ENCODE results near the gene TTC33.
A peak's percentile ranks its signal among the peaks of the same experiment; 100 is the strongest.
"Not testable (repeated sequence)": the region's sequence is repeated elsewhere in the genome, so short reads cannot be mapped to it uniquely, and the experiment has no call there.

TTC33 gene

DNA sequence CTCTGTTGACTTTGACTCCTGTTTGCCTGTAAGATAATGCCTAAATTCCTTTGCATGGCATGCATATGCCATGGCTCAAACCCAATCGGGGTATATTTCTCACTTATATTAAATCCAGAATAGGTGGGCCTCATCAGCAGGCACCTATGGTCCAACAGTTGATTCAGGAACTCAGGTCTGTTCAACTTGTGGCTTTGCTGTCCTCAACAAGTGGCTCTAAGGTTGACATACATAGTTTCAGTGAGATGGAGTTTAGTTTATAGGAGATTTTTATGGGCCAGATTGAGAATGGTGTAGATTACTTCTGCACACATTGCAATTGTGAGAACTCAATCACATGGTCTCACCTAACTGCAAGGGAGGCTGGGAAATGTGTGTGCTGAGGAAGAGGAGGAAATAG lies 107.6 kb downstream of the TTC33 start:
- Mint-ChIP-seq H3K4me1 (ENCODE audit: low read depth) (peaks cover 36% of the 10 kb centered on the region), H3K27ac (no peak overlapping the region), H3K27me3 (no peaks in the 10 kb centered on the region), H3K4me3 (no peak overlapping the region), H3K9me3 (ENCODE audit: low read depth) (no peaks in the 10 kb centered on the region), H3K36me3 (no peaks in the 10 kb centered on the region)

DNA sequence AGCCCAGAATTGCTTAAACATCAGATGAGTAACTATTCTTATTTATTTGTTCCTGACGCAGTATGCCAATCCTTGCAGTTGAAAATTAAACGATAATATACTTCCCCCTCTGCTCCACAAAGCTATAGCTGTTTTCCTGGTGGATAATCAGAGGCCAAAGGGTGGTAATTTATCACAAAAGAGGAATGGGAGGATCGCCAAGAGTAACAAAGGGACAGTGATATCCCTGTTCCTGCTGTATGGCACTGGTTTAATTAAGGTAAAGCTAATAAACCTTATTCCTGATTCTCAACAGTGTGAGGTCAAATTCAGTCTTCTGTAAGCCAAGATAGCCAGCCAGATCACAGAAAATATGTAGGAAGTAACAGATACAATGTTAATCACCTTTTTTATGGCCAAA lies 109.5 kb downstream of the TTC33 start:
- Mint-ChIP-seq H3K4me3 (no peak overlapping the region), H3K27ac (no peak overlapping the region), H3K9me3 (ENCODE audit: low read depth) (no peaks in the 10 kb centered on the region), H3K36me3 (peaks cover under 1% of the 10 kb centered on the region), H3K4me1 (ENCODE audit: low read depth) (peaks cover 26% of the 10 kb centered on the region), H3K27me3 (no peaks in the 10 kb centered on the region)

DNA sequence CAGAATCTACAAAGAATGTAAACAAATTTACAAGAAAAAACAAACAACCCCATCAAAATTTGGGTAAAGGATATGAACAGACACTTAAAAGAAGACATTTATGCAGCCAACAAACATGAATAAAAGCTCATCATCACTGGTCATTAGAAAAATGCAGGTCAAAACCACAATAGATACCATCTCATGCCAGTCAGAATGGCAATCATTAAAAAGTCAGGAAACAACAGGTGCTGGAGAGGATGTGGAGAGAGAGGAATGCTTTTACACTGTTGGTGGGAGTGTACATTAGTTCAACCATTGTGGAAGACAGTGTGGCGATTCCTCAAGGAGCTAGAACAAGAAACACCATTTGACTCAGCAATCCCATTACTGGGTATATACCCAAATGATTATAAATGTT lies 116.2 kb downstream of the TTC33 start:
- H3K4me1 Mint-ChIP-seq (ENCODE audit: low read depth), result peaks cover 16% of the 10 kb centered on the region
- peaks cover 22% of the 10 kb centered on the region for H3K9me3 Mint-ChIP-seq (ENCODE audit: low read depth)
- not testable (repeated sequence) for H3K4me3 Mint-ChIP-seq, H3K27me3 Mint-ChIP-seq, H3K27ac Mint-ChIP-seq
- H3K36me3 Mint-ChIP-seq, result peaks cover 24% of the 10 kb centered on the region

DNA sequence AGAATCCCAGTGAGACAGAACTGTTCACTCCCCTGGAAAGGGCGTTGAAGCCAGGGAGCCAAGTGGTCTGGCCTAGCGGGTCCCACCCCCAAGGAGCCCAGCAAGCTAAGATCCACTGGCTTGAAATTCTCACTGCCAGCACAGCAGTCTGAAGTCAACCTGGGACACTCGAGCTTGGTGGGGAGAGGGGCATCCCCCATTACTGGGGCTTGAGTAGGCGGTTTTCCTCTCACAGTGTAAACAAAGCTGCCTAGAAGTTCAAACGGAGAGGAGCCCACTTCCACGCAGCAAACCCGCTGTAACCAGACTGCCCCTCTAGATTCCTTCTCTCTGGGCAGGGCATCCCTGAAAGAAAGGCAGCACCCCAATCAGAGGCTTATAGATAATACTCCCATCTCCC lies 121.2 kb downstream of the TTC33 start:
- H3K27ac Mint-ChIP-seq, result no peak overlapping the region
- H3K27me3 Mint-ChIP-seq, result no peaks in the 10 kb centered on the region
- H3K36me3 Mint-ChIP-seq, result peaks cover 20% of the 10 kb centered on the region
- H3K4me3 Mint-ChIP-seq, result no peak overlapping the region
- H3K4me1 Mint-ChIP-seq (ENCODE audit: low read depth), result peaks cover 23% of the 10 kb centered on the region
- peaks cover 22% of the 10 kb centered on the region for H3K9me3 Mint-ChIP-seq (ENCODE audit: low read depth)

DNA sequence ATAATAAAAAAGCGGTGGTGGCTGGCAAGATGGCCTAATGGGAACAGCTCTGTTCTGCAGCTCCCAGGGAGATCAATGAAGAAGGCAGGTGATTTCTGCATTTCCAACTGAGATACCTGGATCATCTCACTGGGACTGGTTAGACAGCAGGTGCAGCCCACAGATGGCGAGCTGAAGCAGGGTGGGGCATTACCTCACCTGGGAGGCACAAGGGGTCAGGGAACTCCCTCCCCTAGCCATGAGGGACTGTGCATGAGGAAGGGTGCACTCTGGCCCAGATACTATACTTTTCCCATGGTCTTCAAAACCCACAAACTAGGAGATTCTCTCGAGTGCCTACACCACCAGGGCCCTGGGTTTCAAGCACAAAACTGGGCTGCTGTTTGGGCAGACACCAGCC lies 121.6 kb downstream of the TTC33 start:
- no peak overlapping the region for H3K4me3 Mint-ChIP-seq
- H3K36me3 Mint-ChIP-seq, result peaks cover 19% of the 10 kb centered on the region

DNA sequence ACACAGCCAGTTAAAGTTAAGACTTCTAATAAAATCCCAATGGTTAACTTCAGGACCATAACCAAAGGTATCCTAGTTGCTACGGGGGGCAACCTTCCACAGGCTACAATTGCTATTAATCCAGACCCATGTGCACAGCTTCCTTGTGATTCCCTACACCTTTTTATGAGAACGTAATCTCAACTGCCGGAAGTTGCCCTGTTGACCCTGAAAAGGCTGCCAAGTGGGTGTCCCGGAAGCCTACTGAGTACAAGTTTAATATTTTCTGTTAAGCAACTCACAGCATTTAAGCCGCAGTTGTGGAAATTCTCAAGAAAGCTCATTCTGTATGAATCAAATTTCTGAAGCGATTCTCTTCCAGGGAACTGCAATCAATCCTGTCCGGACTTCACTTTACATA lies 124.5 kb downstream of the TTC33 start:
- peaks cover 5% of the 10 kb centered on the region for H3K36me3 Mint-ChIP-seq
- H3K4me1 Mint-ChIP-seq (ENCODE audit: low read depth), result peaks cover 33% of the 10 kb centered on the region
- H3K9me3 Mint-ChIP-seq (ENCODE audit: low read depth), result peaks cover 6% of the 10 kb centered on the region
- H3K27me3 Mint-ChIP-seq, result no peaks in the 10 kb centered on the region
- H3K4me3 Mint-ChIP-seq, result no peak overlapping the region
- H3K27ac Mint-ChIP-seq, result no peak overlapping the region

More for the DNA sequence above, 121.6 kb downstream of the TTC33 start:
- Mint-ChIP-seq H3K9me3 (ENCODE audit: low read depth) (peaks cover 22% of the 10 kb centered on the region), H3K27me3 (no peaks in the 10 kb centered on the region), H3K4me1 (ENCODE audit: low read depth) (peaks cover 23% of the 10 kb centered on the region), H3K27ac (no peak overlapping the region)

DNA sequence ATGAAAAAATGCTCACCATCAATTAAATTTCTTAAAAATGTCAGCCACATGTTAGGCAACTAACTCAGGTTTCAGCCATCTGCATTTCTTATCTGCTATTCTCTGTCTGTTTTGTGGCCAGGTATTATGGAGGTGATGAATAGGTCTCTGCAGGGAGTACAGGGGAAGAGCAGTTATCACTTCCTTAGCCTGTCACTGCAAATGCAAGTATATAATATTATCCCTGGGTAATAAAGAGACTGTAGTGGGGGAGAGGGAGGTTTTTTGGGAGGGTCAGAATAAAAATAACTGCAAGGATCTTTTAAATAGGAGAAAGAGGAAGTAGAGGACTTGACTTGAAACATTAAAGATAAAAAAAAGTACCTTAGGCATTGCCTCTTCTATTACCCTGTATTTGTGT lies 125.6 kb downstream of the TTC33 start:
- Mint-ChIP-seq H3K9me3 (ENCODE audit: low read depth) (no peaks in the 10 kb centered on the region), H3K27ac (no peak overlapping the region), H3K36me3 (no peaks in the 10 kb centered on the region), H3K27me3 (no peaks in the 10 kb centered on the region), H3K4me3 (no peak overlapping the region), H3K4me1 (ENCODE audit: low read depth) (peaks cover 33% of the 10 kb centered on the region)

DNA sequence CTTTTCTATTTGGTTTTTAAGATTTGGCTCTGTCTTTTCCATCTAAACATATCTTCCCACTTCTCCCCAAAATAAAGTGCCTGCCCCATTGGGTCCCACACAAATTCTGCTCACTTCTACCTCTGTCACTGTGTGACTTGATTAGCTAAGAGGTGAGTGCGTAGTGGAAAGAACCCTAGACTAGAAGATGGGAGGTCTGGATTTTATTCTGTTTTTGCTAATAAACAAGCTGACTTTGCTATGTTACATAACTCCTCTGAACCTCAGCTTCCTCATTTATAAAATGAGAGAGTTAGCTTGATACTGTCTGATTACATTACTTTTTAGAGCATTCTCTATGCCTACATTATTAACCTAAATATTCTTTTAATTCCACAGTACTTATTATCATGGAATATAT lies 127.4 kb downstream of the TTC33 start:
- Mint-ChIP-seq H3K27me3 (no peaks in the 10 kb centered on the region), H3K9me3 (ENCODE audit: low read depth) (no peaks in the 10 kb centered on the region), H3K36me3 (no peaks in the 10 kb centered on the region), H3K4me3 (no peak overlapping the region), H3K4me1 (ENCODE audit: low read depth) (peaks cover 34% of the 10 kb centered on the region), H3K27ac (no peak overlapping the region)

DNA sequence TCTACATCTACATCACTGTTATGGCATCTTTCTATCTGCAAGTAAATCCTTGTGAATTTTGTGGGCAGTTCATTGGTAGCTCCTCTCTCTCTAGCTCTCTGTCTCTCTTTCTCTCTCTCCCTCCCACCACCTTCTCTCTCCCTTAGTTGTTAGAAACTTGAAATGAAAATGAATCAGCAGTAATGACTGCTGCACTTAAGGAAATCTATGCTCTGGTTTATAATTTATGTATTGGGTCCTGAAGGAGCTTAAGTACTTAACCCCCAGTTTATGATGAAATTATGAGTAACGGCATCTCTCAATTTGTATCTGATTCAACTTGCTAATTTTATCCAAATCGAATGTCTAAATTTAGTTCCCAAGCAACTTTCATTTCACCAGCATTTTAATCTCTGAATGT lies 128.1 kb downstream of the TTC33 start:
- Mint-ChIP-seq H3K9me3 (ENCODE audit: low read depth) (no peaks in the 10 kb centered on the region), H3K4me3 (no peak overlapping the region), H3K36me3 (no peaks in the 10 kb centered on the region), H3K27me3 (no peaks in the 10 kb centered on the region), H3K27ac (no peak overlapping the region), H3K4me1 (ENCODE audit: low read depth) (peaks cover 40% of the 10 kb centered on the region)

DNA sequence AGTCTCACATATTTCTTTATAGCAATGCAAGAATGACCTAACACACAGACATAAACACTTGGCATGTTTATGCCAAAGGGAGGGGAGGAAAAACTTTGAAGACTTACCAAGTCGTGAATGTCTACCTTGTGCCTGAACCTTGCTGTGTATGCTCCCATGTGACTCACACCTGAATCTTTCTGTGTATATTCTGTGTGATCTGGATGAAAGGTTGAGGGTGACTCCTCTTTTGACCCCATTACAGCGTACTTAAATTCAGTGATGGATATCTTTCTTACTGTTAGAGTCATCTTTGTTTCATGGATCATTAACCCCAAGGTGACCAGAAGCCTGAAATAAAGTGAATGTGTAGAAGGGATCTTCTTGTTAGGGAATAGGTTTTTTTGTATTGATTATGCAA lies 129.0 kb downstream of the TTC33 start:
- Mint-ChIP-seq H3K9me3 (ENCODE audit: low read depth) (no peaks in the 10 kb centered on the region), H3K4me1 (ENCODE audit: low read depth) (peaks cover 49% of the 10 kb centered on the region), H3K4me3 (no peak overlapping the region), H3K27me3 (no peaks in the 10 kb centered on the region), H3K27ac (no peak overlapping the region), H3K36me3 (no peaks in the 10 kb centered on the region)

DNA sequence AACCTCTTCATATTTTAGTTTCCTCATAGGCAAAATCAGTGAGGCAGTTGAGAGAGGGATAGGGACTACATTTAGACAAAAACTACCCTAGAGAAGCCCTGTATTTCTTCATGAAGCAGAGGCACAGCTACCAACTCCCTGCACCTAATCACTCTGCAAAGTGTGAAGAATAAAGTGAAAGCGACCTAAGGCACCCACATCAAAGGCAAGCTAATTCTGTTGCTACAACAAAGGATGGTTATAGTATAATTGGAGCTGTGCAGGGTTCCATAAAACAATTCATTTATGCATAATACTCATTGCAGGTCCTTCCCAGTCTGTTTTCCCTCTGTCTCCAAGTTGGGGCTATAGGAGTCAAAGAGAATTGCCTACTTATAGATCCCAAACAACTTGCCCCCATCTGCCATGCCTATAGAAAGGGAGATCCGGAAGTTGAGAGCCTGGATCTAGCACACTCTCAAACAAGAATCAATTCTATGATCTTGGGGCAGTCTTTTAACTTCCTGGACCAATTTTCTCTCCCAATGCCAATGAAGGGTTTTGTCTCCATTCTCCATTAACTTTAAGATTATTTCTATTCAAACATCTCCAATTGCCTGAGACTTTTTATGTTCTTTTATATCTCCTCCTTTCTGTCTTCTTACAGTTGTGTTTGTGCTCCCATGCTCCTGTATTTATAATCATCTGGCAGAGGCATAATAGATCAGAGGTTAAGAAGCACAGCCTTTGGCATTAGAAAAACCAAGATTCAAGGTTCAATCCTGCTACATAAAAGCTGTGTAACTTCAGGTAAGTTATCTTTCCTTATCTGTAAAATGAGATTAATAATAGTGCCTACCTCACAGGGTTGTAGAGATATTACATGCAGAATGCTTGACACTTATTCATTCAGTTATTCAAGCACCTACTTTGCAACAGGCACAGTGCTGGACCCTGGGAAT lies 132.0 kb downstream of the TTC33 start:
- no peaks in the 10 kb centered on the region for H3K36me3 Mint-ChIP-seq
- peaks cover 41% of the 10 kb centered on the region for H3K4me1 Mint-ChIP-seq (ENCODE audit: low read depth)
- no peaks in the 10 kb centered on the region for H3K27me3 Mint-ChIP-seq
- H3K4me3 Mint-ChIP-seq, result peak overlapping the region; percentile 67
- no peaks in the 10 kb centered on the region for H3K9me3 Mint-ChIP-seq (ENCODE audit: low read depth)
- H3K27ac Mint-ChIP-seq, result peak overlapping the region; percentile 43

DNA sequence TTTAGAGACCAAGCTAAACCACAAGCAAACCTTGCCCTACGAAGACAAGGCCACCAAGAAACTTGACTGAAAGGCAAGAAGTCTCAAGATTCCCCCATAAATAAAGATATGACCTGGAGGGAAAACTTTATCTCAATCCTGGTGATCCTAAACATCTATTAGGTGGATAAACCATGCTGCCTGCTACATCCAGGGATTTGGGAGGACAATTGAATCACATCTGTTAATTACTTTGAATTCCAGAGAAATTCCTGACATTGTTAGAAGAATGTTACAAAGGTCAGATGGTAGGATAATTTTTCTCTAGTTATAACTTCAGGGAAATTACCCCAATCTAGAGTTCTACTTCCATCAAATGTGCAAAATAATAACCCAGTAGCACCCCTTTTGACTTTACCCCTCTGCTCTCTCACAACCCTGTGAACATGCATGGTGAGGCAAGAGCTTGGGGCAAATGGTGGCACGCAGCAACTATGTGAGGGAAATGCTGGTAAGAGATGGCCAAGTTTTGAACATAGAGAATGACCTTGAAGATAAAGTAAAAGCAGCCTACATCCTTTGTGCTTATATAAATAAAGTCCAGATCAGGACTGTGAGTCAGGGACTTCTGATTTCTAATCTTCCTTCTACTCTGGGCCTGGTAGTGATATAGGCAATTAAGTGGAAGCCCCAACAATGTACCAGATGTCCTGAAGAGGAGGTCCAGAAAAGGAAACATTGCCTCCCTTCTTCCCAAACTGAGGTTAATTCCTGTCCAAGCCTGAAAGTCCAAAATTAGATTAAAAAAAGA lies 133.1 kb downstream of the TTC33 start:
- Mint-ChIP-seq H3K36me3 (no peaks in the 10 kb centered on the region), H3K27ac (peak overlapping the region; percentile 43), H3K9me3 (ENCODE audit: low read depth) (no peaks in the 10 kb centered on the region), H3K4me1 (ENCODE audit: low read depth) (peaks cover 37% of the 10 kb centered on the region), H3K4me3 (peak overlapping the region; percentile 67), H3K27me3 (no peaks in the 10 kb centered on the region)

DNA sequence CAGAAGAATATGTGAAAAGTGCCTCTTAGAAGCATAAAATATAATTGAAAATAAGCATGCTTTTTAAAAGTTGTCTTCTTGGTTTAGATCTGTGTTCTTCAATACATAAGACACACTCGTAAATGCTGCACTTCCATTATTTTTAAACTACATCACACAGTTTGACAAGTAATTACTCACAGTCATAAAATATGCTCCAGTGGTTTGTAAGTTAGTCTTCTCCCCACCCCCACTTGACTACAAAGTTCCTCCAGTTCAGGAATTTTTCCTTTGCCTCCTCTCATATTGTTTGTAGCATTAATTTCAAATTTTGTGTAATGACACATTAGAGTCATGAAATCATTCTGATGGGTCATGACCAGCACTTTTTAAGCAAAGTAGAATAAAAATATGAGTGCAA lies 136.3 kb downstream of the TTC33 start:
- Mint-ChIP-seq H3K36me3 (no peaks in the 10 kb centered on the region), H3K4me3 (no peak overlapping the region), H3K27ac (no peak overlapping the region), H3K4me1 (ENCODE audit: low read depth) (peaks cover 47% of the 10 kb centered on the region), H3K27me3 (no peaks in the 10 kb centered on the region), H3K9me3 (ENCODE audit: low read depth) (no peaks in the 10 kb centered on the region)

DNA sequence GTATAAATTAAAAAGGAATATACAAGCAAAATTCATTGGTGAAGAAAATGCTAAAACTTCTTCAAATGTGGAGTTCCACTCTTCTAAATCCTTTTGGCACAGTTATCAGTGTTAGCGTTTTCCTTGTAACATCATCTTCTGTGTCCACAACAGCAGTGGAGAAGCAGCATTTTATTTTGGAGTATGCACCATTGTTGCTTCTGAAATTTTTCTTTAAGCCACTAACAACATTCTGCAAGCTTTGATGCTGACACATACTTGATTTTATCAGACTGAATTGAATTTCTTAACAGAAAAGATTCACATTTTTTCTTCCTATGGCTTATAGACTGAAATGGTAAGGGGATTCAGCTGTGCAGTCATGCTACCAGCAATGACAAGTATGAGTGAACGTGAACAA lies 136.8 kb downstream of the TTC33 start:
- no peaks in the 10 kb centered on the region for H3K9me3 Mint-ChIP-seq (ENCODE audit: low read depth)
- no peak overlapping the region for H3K4me3 Mint-ChIP-seq
- no peak overlapping the region for H3K27ac Mint-ChIP-seq
- no peaks in the 10 kb centered on the region for H3K27me3 Mint-ChIP-seq
- no peaks in the 10 kb centered on the region for H3K36me3 Mint-ChIP-seq
- peaks cover 42% of the 10 kb centered on the region for H3K4me1 Mint-ChIP-seq (ENCODE audit: low read depth)

DNA sequence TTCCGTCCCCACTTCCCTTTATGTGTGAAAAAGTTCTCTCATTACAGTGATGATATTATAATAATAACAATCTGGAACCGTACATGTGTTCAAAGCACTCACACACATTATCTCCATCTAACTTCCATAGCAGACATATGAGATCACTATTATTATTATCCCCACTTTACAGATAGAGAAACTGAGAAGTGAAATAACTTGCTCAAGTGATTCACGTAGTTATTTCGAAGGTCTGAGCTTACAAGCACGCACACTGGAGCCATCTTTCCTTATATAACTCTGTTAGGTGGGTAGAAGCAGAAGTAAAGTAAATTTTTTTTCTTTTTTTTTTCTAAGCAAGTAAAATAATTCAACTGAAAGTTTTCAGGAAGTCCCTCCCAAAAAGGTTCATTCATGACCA lies 139.0 kb downstream of the TTC33 start:
- peaks cover 22% of the 10 kb centered on the region for H3K4me1 Mint-ChIP-seq (ENCODE audit: low read depth)
- no peaks in the 10 kb centered on the region for H3K27me3 Mint-ChIP-seq
- H3K9me3 Mint-ChIP-seq (ENCODE audit: low read depth), result no peaks in the 10 kb centered on the region
- H3K27ac Mint-ChIP-seq, result no peak overlapping the region
- no peak overlapping the region for H3K4me3 Mint-ChIP-seq
- no peaks in the 10 kb centered on the region for H3K36me3 Mint-ChIP-seq

All from activated naive CD8-positive, alpha-beta T cell (primary cell).